ENCODE results near the gene DNAH17.

The DNAH17 gene

DNA sequence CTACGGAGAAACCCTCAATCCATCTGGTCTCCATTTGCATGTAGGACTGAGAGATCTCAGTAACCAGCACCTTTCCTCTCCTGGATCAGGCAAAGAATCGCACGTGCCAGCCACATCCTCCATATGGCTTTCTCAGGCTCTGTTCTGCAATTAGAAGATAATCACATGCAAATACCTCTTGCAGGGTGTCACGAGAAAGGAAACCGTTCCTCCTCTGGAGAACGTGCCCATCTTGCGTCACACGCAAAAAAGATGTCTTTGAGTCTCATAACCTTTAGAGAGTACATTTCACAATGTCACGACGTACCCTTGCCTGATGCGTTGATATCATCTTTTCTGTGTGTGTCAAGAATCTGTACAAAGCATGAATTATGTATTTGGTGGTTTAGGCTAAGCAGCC lies 36.2 kb upstream of the DNAH17 start:
- H3K9me3 Mint-ChIP-seq = peaks cover 2% of the 10 kb centered on the region
- no peaks in the 10 kb centered on the region for H3K4me1 Mint-ChIP-seq
- H3K4me3 Mint-ChIP-seq = no peak overlapping the region
- H3K27me3 Mint-ChIP-seq = peaks cover 8% of the 10 kb centered on the region
- DNase-seq (ENCODE audit: low spot score in 2 of 2) (no peak), ATAC-seq (replicated peaks; ENCODE audit: extremely low read depth, poor library complexity, severe bottlenecking) (no peak)
- H3K36me3 Mint-ChIP-seq (ENCODE audit: insufficient read depth) = no peaks in the 10 kb centered on the region
- no peak overlapping the region for H3K27ac Mint-ChIP-seq (ENCODE audit: low read depth)

DNA sequence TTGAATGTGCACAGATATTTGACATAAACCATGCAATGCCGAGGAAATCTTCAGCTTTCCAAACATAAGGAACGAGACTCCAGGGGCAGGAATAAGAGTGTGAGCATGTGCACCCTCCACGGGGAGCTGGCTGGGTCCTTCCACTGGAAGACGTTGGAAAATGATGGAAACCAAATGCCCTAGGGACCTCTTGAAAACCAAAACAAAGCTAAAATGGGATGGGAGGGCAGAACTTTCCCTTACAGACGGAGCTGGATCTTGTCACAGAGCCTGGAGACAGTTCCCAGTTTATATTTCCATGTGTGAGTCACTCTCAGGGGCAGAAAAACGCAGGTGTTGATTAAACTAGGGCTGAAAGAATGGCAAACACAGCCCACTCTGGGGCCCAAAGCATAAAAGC lies 34.4 kb upstream of the DNAH17 start:
- Mint-ChIP-seq H3K27me3 (peaks cover 13% of the 10 kb centered on the region), H3K4me1 (no peaks in the 10 kb centered on the region), H3K4me3 (no peak overlapping the region), H3K9me3 (peaks cover 5% of the 10 kb centered on the region), H3K27ac (ENCODE audit: low read depth) (no peak overlapping the region), H3K36me3 (ENCODE audit: insufficient read depth) (no peaks in the 10 kb centered on the region)
- no peak for DNase-seq (ENCODE audit: low spot score in 2 of 2)
- ATAC-seq (replicated peaks; ENCODE audit: extremely low read depth, poor library complexity, severe bottlenecking) = no peak

DNA sequence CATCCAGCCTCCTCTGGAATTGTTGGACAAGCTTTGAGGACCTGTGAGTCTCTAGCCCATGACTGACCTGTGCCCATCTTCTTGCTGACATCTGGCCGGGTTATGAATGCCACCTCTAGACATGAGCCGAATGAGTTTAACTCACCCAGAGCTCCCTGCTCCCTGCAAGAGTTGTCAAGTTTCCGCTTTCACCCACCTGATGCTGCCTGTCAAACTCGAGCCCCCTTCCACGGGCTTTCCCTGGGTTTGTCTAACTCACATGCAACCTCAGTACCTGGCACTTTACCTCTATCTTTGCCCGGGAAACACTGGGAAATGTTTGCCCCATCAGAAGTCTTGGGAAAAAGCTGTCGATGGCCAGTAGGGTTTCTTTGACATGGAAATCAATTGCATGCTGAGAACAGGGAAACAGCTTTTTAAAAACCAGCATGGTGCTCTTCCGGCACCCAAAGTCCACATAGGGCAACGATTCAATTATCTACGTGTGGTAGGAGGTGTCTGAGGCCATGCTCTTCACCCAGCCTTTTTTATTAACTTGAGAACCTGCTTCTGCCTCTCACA lies 33.8 kb upstream of the DNAH17 start:
- peaks cover 13% of the 10 kb centered on the region for H3K27me3 Mint-ChIP-seq
- H3K9me3 Mint-ChIP-seq = peaks cover 5% of the 10 kb centered on the region
- no peak overlapping the region for H3K27ac Mint-ChIP-seq (ENCODE audit: low read depth)
- H3K36me3 Mint-ChIP-seq (ENCODE audit: insufficient read depth) = no peaks in the 10 kb centered on the region
- no peak overlapping the region for H3K4me3 Mint-ChIP-seq
- no peaks in the 10 kb centered on the region for H3K4me1 Mint-ChIP-seq
- ATAC-seq (replicated peaks; ENCODE audit: extremely low read depth, poor library complexity, severe bottlenecking) (no peak), DNase-seq (ENCODE audit: low spot score in 2 of 2) (no peak)

DNA sequence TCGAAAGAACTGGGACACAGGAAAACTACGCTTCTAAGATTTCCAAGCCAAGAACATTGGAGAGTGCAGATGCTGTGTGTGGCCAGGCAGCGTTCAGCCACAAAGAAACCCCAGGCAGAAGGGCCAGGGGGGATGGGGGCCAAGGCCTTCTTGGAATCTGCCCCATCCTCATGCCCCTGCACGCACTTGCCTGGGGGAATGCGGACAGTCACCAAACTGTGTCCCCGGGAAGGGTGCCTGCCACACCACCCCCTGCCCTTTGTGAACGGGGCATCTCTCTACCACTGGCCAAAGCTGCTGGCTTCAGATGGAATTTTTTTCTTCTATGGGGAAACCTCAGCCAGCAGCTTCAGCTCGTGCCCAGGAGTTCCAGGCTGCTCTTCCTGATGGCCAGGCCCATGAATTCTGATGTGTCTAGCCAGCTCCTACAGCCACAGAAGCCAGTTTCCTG lies 32.0 kb upstream of the DNAH17 start:
- H3K4me1 Mint-ChIP-seq = no peaks in the 10 kb centered on the region
- H3K27ac Mint-ChIP-seq (ENCODE audit: low read depth) = no peak overlapping the region
- H3K36me3 Mint-ChIP-seq (ENCODE audit: insufficient read depth) = no peaks in the 10 kb centered on the region
- ATAC-seq (replicated peaks; ENCODE audit: extremely low read depth, poor library complexity, severe bottlenecking) (no peak), DNase-seq (ENCODE audit: low spot score in 2 of 2) (no peak)
- H3K9me3 Mint-ChIP-seq = peaks cover 5% of the 10 kb centered on the region
- peaks cover 13% of the 10 kb centered on the region for H3K27me3 Mint-ChIP-seq
- no peak overlapping the region for H3K4me3 Mint-ChIP-seq

DNA sequence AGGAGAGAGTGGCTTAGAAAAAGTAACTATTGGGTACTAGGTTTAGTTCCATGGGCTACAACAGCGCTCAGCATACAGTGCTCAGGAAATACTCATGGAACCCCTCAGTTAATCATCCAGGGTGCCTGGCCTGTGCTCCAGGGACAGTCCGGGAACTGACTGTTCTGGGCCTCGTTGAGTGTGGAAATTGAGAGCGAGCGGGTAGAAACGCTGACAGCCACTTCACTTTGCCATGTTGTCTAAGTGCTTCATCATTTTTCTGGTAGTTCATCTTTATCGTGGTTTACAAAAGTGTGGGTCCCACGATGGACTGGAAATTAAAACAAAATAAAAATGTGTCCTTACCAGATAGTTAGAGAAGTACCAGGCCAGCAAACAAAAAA lies 31.6 kb upstream of the DNAH17 start:
- peaks cover 5% of the 10 kb centered on the region for H3K9me3 Mint-ChIP-seq
- H3K27ac Mint-ChIP-seq (ENCODE audit: low read depth) = no peak overlapping the region

DNA sequence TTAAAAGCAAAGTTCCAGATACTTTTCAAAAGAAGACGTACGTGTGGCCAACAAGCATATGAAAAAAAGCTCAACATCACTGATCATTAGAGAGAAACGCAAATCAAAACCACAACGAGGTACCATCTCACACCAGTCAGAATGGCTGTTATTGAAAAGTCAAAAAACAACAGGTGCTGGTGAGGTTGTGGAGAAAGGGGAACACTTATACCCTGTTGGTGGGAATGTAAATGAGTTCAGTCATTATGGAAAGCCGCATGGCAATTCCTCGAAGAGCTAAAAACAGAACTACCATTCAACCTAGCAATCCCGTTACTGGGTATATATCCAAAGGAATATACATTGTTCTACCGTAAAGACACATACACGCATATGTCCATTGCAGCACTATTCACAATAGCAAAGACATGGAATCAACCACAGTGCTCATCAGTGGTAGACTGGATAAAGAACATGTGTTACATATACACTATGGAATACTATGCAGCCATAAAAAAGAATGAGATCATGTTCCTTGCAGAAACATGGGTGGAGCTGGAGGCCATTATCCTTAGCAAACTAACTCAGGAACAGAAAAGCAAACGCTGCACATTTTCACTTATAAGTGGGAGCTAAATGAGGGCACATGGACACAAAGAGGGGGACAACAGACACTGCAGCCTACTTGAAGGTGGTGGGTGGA lies 31.1 kb upstream of the DNAH17 start:
- Mint-ChIP-seq H3K36me3 (ENCODE audit: insufficient read depth) (no peaks in the 10 kb centered on the region), H3K27me3 (peaks cover 13% of the 10 kb centered on the region), H3K27ac (ENCODE audit: low read depth) (no peak overlapping the region), H3K4me3 (no peak overlapping the region), H3K9me3 (peaks cover 5% of the 10 kb centered on the region), H3K4me1 (no peaks in the 10 kb centered on the region)
- ATAC-seq (replicated peaks; ENCODE audit: extremely low read depth, poor library complexity, severe bottlenecking) (no peak), DNase-seq (ENCODE audit: low spot score in 2 of 2) (no peak)

More for the DNA sequence above, 31.6 kb upstream of the DNAH17 start:
- H3K27me3 Mint-ChIP-seq = peaks cover 13% of the 10 kb centered on the region
- H3K4me1 Mint-ChIP-seq = no peaks in the 10 kb centered on the region
- no peak for ATAC-seq (replicated peaks; ENCODE audit: extremely low read depth, poor library complexity, severe bottlenecking)
- DNase-seq (ENCODE audit: low spot score in 2 of 2) = no peak
- no peaks in the 10 kb centered on the region for H3K36me3 Mint-ChIP-seq (ENCODE audit: insufficient read depth)
- no peak overlapping the region for H3K4me3 Mint-ChIP-seq

DNA sequence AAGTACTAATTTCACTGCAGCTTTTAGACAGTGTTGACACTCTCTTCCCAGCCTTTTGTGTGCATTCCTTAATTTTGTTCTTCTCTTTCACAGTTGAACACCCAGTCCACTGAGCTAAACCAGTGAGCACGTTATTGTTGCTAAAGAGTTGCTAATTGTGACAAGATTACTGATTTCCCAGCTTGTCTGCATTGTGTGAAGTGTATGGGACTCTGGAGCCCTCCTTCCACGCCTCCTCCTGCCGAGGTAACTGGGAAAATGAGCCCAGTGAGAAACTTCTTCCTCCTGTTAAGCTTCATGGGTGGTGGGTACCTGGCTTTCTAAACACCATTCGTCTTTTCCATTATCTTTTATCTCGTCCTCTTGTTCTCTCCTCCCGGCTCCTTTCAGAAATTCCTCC lies 29.8 kb upstream of the DNAH17 start:
- Mint-ChIP-seq H3K9me3 (peaks cover 5% of the 10 kb centered on the region), H3K36me3 (ENCODE audit: insufficient read depth) (no peaks in the 10 kb centered on the region), H3K4me3 (no peak overlapping the region), H3K27me3 (peaks cover 13% of the 10 kb centered on the region), H3K27ac (ENCODE audit: low read depth) (no peak overlapping the region), H3K4me1 (no peaks in the 10 kb centered on the region)
- ATAC-seq (replicated peaks; ENCODE audit: extremely low read depth, poor library complexity, severe bottlenecking) (no peak), DNase-seq (ENCODE audit: low spot score in 2 of 2) (no peak)

DNA sequence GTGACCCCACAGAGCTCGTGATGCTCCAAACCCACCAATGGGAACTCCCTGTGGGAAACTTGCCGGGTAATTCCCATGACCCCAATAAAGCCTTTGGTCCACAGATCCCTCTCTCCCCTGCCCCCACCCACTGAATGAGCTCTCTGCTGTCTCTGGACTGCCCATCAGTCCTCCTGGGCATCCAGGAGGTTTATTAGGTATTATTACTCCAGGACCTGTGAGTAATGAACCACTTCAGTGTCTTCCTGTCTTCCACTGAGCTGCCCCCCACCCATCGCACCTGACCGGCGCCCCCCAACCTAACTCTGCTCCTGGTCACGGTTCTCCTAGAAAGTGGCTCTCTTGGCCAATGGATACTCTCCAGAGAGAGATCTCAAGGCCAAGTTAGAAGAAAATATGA lies 28.7 kb upstream of the DNAH17 start:
- no peak for DNase-seq (ENCODE audit: low spot score in 2 of 2)
- Mint-ChIP-seq H3K4me3 (no peak overlapping the region), H3K9me3 (peaks cover 5% of the 10 kb centered on the region), H3K27ac (ENCODE audit: low read depth) (no peak overlapping the region), H3K36me3 (ENCODE audit: insufficient read depth) (no peaks in the 10 kb centered on the region), H3K4me1 (no peaks in the 10 kb centered on the region), H3K27me3 (peaks cover 16% of the 10 kb centered on the region)
- ATAC-seq (replicated peaks; ENCODE audit: extremely low read depth, poor library complexity, severe bottlenecking) = no peak

DNA sequence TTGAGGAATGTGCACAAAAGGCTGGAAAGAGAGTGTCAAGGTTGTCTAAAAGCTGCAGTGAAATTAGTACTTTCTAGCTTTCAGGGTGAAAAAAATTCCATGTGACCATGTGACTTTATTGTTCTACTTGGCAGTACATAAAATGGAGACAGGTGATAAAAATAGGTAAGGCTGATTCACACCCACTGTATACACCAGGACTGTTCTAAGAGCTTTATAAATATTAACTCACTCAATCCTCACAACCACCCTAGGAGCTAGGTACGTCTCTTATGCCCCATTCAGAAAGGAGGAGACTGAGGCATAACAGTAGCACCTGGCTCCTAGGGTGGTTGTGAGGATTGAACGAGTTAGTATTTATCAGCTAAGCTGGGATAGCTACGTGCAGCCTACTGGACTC lies 28.2 kb upstream of the DNAH17 start:
- Mint-ChIP-seq H3K9me3 (peaks cover 5% of the 10 kb centered on the region), H3K36me3 (ENCODE audit: insufficient read depth) (no peaks in the 10 kb centered on the region), H3K27ac (ENCODE audit: low read depth) (no peak overlapping the region), H3K4me3 (no peak overlapping the region), H3K4me1 (no peaks in the 10 kb centered on the region), H3K27me3 (peaks cover 20% of the 10 kb centered on the region)
- DNase-seq (ENCODE audit: low spot score in 2 of 2) (no peak), ATAC-seq (replicated peaks; ENCODE audit: extremely low read depth, poor library complexity, severe bottlenecking) (no peak)

DNA sequence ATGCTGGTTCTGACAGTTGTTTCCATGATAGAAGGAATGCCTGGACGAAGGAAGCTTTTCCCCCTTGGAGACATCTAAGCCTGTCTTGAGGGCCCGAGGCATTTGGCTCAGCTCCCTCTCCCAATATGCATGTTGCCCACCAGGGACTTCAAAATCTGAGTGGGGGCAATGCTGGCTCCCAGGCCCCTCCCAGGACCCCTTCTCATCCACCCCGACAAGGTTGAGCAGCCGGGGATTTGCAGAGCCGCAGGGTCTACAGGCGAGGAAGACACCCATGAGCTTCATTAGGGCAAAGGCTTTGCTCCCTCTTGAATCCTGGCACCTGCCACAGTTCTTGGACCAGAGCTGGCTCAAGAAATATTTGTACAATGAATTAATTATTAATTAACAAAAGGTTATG lies 25.1 kb upstream of the DNAH17 start:
- no peaks in the 10 kb centered on the region for H3K4me1 Mint-ChIP-seq
- DNase-seq (ENCODE audit: low spot score in 2 of 2) (no peak), ATAC-seq (replicated peaks; ENCODE audit: extremely low read depth, poor library complexity, severe bottlenecking) (no peak)
- no peak overlapping the region for H3K27ac Mint-ChIP-seq (ENCODE audit: low read depth)
- H3K4me3 Mint-ChIP-seq = no peak overlapping the region
- no peaks in the 10 kb centered on the region for H3K9me3 Mint-ChIP-seq
- no peaks in the 10 kb centered on the region for H3K36me3 Mint-ChIP-seq (ENCODE audit: insufficient read depth)
- peaks cover 34% of the 10 kb centered on the region for H3K27me3 Mint-ChIP-seq

DNA sequence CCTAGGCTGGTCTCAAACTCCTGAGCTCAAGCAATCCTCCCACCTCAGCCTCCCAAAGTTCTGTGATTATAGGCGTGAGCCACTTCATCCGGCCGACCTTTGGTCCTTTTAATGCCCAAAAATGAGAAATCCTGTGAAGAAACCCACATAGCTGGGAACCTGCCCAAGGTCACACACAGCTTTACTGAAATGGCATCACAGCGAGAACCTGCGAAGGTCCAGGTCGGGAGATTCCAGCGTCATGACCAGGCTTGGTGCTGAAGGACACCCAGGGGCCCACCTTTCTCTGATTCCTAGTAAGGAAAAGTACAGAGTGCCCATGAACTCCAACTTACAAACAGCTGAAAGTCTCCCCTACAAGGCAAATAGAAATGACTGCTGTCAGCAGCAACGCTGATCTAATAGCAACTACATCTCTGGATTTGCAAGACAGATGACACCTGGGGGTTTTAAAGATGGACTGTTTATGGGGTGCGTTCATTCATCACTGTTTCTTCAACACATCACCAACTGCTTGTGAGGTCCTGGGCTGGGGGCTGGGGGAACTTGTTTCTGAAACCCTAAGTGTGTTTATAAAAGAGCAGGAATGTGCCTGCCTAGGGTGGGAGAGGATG lies 24.5 kb upstream of the DNAH17 start:
- ATAC-seq (replicated peaks; ENCODE audit: extremely low read depth, poor library complexity, severe bottlenecking) (no peak), DNase-seq (ENCODE audit: low spot score in 2 of 2) (no peak)
- Mint-ChIP-seq H3K27me3 (peaks cover 40% of the 10 kb centered on the region), H3K36me3 (ENCODE audit: insufficient read depth) (no peaks in the 10 kb centered on the region), H3K4me1 (no peaks in the 10 kb centered on the region), H3K27ac (ENCODE audit: low read depth) (no peak overlapping the region), H3K4me3 (no peak overlapping the region), H3K9me3 (no peaks in the 10 kb centered on the region)

DNA sequence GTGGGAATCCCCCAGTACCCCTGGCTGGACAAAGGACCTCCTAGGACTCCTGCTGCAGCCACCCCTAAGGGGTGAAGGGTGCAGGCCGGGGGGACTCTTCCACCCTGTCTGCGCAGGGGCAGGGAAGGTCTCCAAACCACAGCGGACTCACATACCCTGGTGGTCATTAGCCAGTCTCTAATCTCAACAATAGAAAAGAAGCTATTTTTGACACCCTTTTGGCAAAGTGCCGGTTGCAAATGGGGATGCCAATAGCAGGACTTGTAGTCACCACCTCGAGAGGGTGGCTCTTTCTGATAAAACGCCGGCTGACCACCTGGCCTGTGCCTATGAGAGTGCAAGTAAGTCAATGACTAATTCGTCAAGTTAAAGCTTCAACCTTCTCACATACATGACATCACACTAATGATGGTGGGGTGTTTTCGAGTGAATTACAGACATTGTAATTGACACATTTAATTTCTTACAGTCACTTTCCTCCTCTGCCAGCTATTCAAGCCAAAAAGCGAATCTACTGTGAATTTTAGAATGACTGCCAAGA lies 23.1 kb upstream of the DNAH17 start:
- no peak overlapping the region for H3K27ac Mint-ChIP-seq (ENCODE audit: low read depth)
- no peak for ATAC-seq (replicated peaks; ENCODE audit: extremely low read depth, poor library complexity, severe bottlenecking)
- peaks cover 54% of the 10 kb centered on the region for H3K27me3 Mint-ChIP-seq
- H3K4me1 Mint-ChIP-seq = no peaks in the 10 kb centered on the region
- no peak for DNase-seq (ENCODE audit: low spot score in 2 of 2)
- no peaks in the 10 kb centered on the region for H3K9me3 Mint-ChIP-seq
- no peak overlapping the region for H3K4me3 Mint-ChIP-seq
- no peaks in the 10 kb centered on the region for H3K36me3 Mint-ChIP-seq (ENCODE audit: insufficient read depth)

DNA sequence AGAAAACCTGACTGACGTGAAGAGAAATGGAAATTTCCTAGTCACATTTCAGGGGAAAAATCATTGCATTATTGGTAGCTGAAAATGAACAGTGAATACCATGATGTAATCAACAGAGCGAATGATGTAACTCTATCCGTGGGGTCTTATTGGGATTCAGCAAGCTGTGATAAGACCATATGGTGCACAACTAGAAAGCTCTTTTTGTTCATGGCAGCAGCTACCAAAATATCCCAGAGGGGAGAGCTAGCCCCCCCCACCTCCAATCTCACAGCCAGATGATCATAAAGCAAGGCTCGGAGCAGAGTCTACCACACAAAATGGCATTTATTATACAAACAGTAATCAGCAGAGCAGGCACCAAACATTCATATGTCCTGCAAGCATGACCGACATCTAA lies 22.2 kb upstream of the DNAH17 start:
- ATAC-seq (replicated peaks; ENCODE audit: extremely low read depth, poor library complexity, severe bottlenecking) (no peak), DNase-seq (ENCODE audit: low spot score in 2 of 2) (no peak)
- no peak overlapping the region for H3K27ac Mint-ChIP-seq (ENCODE audit: low read depth)
- H3K4me3 Mint-ChIP-seq = no peak overlapping the region
- no peaks in the 10 kb centered on the region for H3K4me1 Mint-ChIP-seq
- H3K27me3 Mint-ChIP-seq = peaks cover 62% of the 10 kb centered on the region
- no peaks in the 10 kb centered on the region for H3K9me3 Mint-ChIP-seq
- H3K36me3 Mint-ChIP-seq (ENCODE audit: insufficient read depth) = no peaks in the 10 kb centered on the region

Data from central memory CD8-positive, alpha-beta T cell (primary cell).